AG08396 (cell line): ENCODE results near the gene SLC6A3.

Experiments
- DNase-seq: peaks from one replicate; pipeline ENCODE4 v3.0.0; 2012; ENCODE audit warnings: low spot score, mixed read lengths

SLC6A3 gene

GRCh38 chr5:1405539-1406530 lies 39.4 kb downstream of the SLC6A3 start:
- DNase-seq: no peak

- no peak for DNase-seq
Measured at GRCh38 chr5:1405121-1405520, 40.1 kb downstream of the SLC6A3 start.

GRCh38 chr5:1404062-1404461 lies 41.2 kb downstream of the SLC6A3 start:
- no peak for DNase-seq

GRCh38 chr5:1402611-1403255 lies 42.5 kb downstream of the SLC6A3 start:
- DNase-seq: no peak

- DNase-seq: no peak
Measured at GRCh38 chr5:1401536-1402138, 43.6 kb downstream of the SLC6A3 start.

DNA sequence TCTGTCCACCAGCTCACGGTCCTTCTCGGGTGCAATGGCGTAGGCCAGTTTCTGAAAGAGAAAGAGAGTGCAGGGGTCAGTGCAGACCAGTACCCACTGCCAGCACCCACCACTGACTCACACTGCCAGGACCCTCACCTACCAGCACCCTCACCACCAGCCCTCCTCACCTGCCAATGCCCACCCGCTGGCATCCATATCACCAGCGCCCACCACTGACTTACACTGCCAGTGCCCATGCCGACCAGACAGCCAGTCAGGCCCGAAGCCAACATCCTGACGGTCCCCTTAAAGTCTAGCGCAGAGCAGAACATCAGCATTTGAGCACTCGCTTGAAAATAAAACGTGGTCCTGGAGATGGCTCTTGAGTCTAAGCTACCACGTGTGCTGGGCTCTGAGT lies 44.3 kb downstream of the SLC6A3 start:
- no peak for DNase-seq

DNA sequence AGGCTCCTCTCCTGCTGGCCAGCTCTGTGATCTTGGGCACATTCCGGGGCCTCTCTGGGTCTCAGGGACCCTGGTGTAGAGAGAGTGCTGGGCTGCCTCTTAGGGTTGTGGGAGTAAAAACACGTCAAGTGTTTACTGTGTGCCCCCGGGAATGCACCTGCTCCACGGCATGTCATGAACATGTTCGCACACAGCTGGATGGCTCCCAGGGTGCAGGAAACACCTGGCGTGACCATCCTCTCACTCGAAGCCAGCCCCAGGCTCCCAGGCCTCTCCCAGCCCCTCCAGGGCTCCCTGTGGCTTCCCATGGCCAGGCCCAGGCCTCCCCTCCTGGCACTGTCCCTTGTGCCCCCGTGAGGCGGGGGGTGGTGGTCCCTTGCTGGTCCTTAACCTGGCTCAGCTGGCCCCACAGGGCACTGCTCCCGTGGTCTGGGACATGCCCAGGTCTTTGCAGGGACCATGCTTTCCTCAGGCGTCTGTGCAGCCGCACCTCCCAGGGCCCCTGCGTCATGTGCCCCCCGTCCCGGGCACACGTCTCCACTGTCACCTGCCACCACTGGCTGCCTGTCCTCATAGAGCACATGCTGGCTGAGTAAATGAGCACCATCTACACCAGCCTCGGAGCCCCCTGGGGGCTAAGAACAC lies 44.9 kb downstream of the SLC6A3 start:
- DNase-seq: no peak

- no peak for DNase-seq
Measured at GRCh38 chr5:1399737-1400136, 45.5 kb downstream of the SLC6A3 start.

- DNase-seq: no peak
Measured at GRCh38 chr5:1396293-1396816, 48.9 kb downstream of the SLC6A3 start.

DNA sequence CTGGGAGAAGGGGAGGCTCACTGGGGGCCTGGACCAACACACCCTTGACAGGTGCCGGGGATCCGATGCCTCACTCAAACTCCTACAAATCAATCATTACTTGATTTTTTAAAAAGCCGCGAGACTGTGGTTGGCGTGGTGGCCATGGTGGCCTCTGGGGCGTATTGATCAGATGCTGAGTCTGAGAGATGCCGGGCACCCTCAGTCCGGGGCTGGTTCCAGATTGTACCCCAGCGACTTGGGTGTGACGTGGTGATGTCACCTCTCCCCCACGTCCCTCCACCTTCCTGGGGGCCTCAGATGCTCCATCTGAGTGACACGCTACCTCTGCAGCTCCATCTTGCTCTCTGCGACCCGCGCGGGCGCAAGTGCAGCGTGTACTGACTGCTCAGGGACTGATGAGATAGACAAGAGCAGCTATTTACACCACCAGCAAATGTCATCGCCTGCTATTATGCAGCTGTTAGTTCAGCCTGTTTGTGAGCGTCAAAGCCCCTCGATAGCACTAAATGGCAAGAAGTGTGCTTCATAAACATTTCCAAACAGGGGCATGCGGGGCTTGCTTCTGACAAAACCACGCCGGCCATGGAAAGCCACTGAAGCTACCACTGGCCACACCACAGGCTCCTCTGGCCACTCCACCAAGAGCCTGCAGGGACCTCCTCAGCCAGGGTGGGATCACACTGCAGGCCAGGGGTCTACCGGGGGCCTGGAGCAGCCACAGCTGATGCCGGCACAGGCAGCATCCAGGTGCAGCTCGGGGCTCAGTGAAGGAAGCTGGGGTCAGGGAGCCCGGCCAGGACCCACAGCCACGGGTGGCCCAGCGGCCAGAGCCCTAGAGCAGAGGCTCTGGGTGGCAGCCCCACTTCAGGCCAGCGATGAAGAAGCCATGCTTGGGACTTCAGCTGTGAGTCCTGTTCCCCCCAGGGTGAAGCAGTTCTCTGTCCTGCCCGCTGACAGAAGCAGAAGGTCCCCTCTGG lies 50.1 kb downstream of the SLC6A3 start:
- no peak for DNase-seq

- no peak for DNase-seq
Measured at GRCh38 chr5:1393571-1394501, 51.4 kb downstream of the SLC6A3 start.

GRCh38 chr5:1392801-1393565 lies 52.3 kb downstream of the SLC6A3 start:
- no peak for DNase-seq

DNA sequence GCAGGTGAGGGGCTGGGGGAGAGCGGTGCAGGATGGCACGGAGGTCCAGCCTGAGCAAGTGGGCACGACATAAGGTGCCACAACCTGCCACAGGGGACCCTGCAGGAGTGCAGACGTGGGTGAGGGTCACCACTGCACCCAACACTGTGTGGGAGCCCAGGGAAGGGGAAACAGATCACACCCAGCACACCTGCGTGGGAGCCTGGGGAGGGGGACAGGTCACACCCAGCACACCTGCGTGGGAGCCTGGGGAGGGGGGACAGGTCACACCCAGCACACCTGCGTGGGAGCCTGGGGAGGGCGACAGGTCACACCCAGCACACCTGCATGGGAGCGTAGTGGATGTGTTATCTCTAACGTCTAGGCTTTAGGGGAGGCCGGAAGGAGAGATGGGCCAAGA lies 53.0 kb downstream of the SLC6A3 start:
- no peak for DNase-seq

DNA sequence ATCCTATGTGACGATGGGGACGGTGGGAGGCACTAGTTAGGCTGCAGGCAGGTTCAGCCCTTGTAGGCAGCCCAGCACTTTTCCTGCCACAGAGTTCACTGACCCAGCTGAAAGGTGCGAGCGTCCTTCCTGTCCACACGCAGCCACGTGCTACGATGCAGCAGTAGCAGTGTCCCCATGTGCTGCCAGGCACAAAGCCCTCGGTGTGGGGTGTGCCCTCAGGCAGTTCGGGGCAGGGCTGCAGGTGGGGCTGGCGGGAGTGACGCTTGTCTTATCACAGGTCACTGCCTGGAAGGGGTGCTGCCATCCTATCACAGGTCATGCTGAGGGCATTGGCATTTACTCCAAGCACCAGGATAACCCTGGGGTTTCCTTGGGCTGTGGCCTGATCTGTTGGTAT lies 53.5 kb downstream of the SLC6A3 start:
- DNase-seq: no peak

DNA sequence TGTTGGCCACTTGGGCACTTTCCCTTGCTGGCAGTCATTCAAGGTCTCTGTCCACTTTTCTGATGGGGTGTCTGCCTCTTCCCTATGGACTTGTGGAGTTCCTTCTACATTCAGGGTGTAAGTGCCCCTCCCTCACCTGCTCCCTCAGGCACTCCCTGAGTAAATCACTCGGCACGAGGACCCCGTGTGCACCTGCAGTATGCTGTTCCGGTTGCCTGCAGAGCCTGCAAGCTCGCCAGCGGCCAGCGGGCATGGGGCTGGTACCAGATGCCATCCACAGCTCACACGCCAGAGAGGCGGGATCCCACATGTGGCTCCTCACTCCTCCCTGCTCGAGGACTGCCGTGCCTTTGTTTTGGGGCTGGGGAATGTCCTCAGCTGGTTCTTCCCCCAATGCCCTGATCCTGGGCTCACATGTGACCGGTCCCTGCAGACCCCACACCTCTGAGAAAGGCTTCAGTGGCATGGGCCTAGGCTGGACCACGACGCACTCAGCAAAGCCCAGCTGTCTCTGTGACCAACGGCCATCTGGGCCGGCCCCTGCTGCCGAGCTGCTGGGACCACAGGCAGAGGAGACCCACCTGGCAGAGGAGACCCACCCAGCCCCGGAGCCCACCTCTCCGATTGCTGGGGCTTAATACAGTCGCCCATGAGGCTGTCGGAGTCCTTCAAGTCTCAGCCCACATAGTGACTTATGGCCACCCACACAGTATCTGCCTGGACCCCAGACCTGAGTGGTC lies 54.2 kb downstream of the SLC6A3 start:
- no peak for DNase-seq

GRCh38 chr5:1390333-1390732 lies 54.9 kb downstream of the SLC6A3 start:
- DNase-seq: no peak

GRCh38 chr5:1388383-1388967 lies 56.8 kb downstream of the SLC6A3 start:
- no peak for DNase-seq

DNA sequence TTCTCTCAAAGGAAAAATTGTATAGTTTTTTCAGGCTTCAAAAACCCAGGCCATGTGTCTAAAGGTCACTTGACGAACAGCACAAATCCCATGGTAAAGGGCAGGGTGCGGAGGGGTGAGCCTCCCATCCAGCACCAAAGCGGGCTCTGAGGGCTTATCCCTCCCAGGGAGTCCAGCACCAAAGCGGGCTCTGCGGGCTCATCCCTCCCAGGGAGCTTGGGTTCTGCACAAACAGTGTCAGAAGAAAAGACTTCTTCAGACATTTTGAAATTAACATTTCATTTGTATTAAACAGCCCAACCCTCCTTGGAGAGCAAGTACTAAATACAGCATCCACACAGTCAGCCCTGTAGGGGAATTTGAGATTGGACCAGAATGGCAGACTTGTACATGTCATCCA lies 57.4 kb downstream of the SLC6A3 start:
- DNase-seq: no peak
